PC-9 (cell line): ENCODE measurements around the gene THAP10.
"Not testable (repeated sequence)": the region's sequence is repeated elsewhere in the genome, so short reads cannot be mapped to it uniquely, and the experiment has no call there.

ENCODE experiments used
- CTCF ChIP-seq: fragments of 200-600 bp; sonication (generic); conservative IDR thresholded peaks from 2 replicates; pipeline ENCODE4 v1.6.1; 2017; ENCODE audit warnings: mixed run types, antibody characterized with exemption, mild to moderate bottlenecking, moderate library complexity
- EZH2 ChIP-seq: fragments of 200-600 bp; sonication (generic); IDR thresholded peaks from 2 replicates; pipeline ENCODE4 v1.8.0; 2017; ENCODE audit warnings: antibody characterized with exemption, low read depth

GRCh38 chr15:70926914-70927313 is 34.7 kb upstream of the THAP10 start:
- TF ChIP-seq CTCF, EZH2: not testable (repeated sequence)
